Measurements from ENCODE around the gene PPM1L.

The PPM1L gene

GRCh38 chr3:160768918-160769317 is 12.9 kb downstream of the PPM1L start:
- WGBS, result 86% methylated on average over 2 of the region's 2 CpGs
- no peak overlapping the region for H3K4ac ChIP-seq (ENCODE audit: low read depth in 1 of 2, low read length in 2 of 2)

DNA sequence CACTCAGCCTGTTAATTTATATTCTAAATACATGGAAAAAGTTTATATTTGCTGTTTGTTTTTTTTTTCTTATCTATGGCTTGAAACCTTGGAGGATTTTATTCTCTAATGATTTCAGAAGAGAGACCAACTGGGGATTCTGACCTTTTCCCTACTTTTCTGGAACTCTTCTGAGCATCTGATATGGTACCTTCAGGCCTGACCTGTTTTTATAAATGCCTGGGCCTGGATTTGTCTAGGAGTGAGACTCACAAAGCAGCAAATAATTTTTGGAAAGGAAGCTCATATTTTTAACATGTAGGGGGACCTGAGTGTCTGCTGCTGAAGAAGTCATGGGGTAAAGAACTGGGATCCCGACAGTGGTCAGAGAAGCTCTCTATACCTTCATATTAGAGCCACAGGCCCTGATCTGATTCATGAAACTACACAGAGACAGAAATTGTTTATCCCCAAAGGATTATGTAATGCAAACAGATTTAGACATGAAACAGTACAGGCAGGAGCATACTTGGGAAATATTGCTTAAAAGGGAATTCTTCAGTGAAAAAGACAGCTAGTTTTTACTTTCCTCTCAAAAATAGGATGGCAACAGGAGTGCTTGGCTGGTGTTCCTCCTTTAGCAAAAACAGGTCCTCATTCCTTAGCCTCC is 15.9 kb downstream of the PPM1L start:
- no peak overlapping the region for H4K91ac ChIP-seq (ENCODE audit: low read length)
- no peak overlapping the region for H3K14ac ChIP-seq (ENCODE audit: low read length in 2 of 2)
- H3K4ac ChIP-seq (ENCODE audit: low read depth in 1 of 2, low read length in 2 of 2), result no peak overlapping the region
- H3K79me1 ChIP-seq (replicated peaks; ENCODE audit: low read length, poor library complexity, severe bottlenecking), result no peaks in the 10 kb centered on the region
- no peak overlapping the region for H2BK5ac ChIP-seq (ENCODE audit: low read depth, low read length, poor library complexity, severe bottlenecking)
- H3K27ac ChIP-seq (ENCODE audit: low read length, poor library complexity, severe bottlenecking), result no peak overlapping the region
- H3K9me3 ChIP-seq (ENCODE audit: control insufficient read depth, low read length), result no peaks in the 10 kb centered on the region
- H3K4me2 ChIP-seq (ENCODE audit: low read length, poor library complexity, severe bottlenecking), result no peak overlapping the region
- H3K4me1 ChIP-seq (ENCODE audit: control insufficient read depth, insufficient read depth, low read depth, low read length), result no peaks in the 10 kb centered on the region
- no peak overlapping the region for H3K18ac ChIP-seq (ENCODE audit: low read depth in 1 of 2, low read length in 2 of 2)
- WGBS, result no CpG with 5 or more reads among the region's 1 CpG
- no peak overlapping the region for H3K4me3 ChIP-seq (ENCODE audit: insufficient read depth in 1 of 2, low read depth in 1 of 2, low read length in 2 of 2)
- no peak overlapping the region for H2AK5ac ChIP-seq (ENCODE audit: low read length, severe bottlenecking)
- no peak overlapping the region for H2BK12ac ChIP-seq (ENCODE audit: low read length in 2 of 2)
- no peak overlapping the region for H3K9ac ChIP-seq (ENCODE audit: low read length)
- H2BK120ac ChIP-seq (ENCODE audit: low read depth, low read length), result no peak overlapping the region
- no peak overlapping the region for H3K23ac ChIP-seq (ENCODE audit: low read length in 2 of 2)
- H2BK15ac ChIP-seq (ENCODE audit: low read depth, poor library complexity, severe bottlenecking), result no peak overlapping the region
- no peaks in the 10 kb centered on the region for H3K27me3 ChIP-seq (ENCODE audit: control insufficient read depth in 1 of 2, insufficient read depth in 1 of 2, low read length in 2 of 2)
- no peak overlapping the region for H2AFZ ChIP-seq (ENCODE audit: low read depth, low read length)
- no peak overlapping the region for H4K8ac ChIP-seq (ENCODE audit: low read length)
- H3K36me3 ChIP-seq (ENCODE audit: control insufficient read depth in 1 of 2, insufficient read depth in 2 of 2, low read depth in 1 of 2, low read length in 2 of 2), result no peaks in the 10 kb centered on the region
- DNase-seq, result peak; percentile 52

More at GRCh38 chr3:160768918-160769317, 12.9 kb downstream of the PPM1L start:
- no peak overlapping the region for H3K14ac ChIP-seq (ENCODE audit: low read length in 2 of 2)
- no peak overlapping the region for H3K27ac ChIP-seq (ENCODE audit: low read length, poor library complexity, severe bottlenecking)
- no peak overlapping the region for H2BK12ac ChIP-seq (ENCODE audit: low read length in 2 of 2)
- no peak overlapping the region for H4K8ac ChIP-seq (ENCODE audit: low read length)
- H3K9ac ChIP-seq (ENCODE audit: low read length), result no peak overlapping the region
- no peak overlapping the region for H2BK15ac ChIP-seq (ENCODE audit: low read depth, poor library complexity, severe bottlenecking)
- H2BK5ac ChIP-seq (ENCODE audit: low read depth, low read length, poor library complexity, severe bottlenecking), result no peak overlapping the region
- H3K4me3 ChIP-seq (ENCODE audit: insufficient read depth in 1 of 2, low read depth in 1 of 2, low read length in 2 of 2), result no peak overlapping the region
- H3K4me2 ChIP-seq (ENCODE audit: low read length, poor library complexity, severe bottlenecking), result no peak overlapping the region
- H2BK120ac ChIP-seq (ENCODE audit: low read depth, low read length), result no peak overlapping the region
- H3K18ac ChIP-seq (ENCODE audit: low read depth in 1 of 2, low read length in 2 of 2), result no peak overlapping the region
- H3K27me3 ChIP-seq (ENCODE audit: control insufficient read depth in 1 of 2, insufficient read depth in 1 of 2, low read length in 2 of 2), result no peaks in the 10 kb centered on the region
- H4K91ac ChIP-seq (ENCODE audit: low read length), result no peak overlapping the region
- no peak overlapping the region for H2AFZ ChIP-seq (ENCODE audit: low read depth, low read length)
- H2AK5ac ChIP-seq (ENCODE audit: low read length, severe bottlenecking), result no peak overlapping the region
- H3K36me3 ChIP-seq (ENCODE audit: control insufficient read depth in 1 of 2, insufficient read depth in 2 of 2, low read depth in 1 of 2, low read length in 2 of 2), result no peaks in the 10 kb centered on the region
- no peak overlapping the region for H3K23ac ChIP-seq (ENCODE audit: low read length in 2 of 2)
- H3K4me1 ChIP-seq (ENCODE audit: control insufficient read depth, insufficient read depth, low read depth, low read length), result no peaks in the 10 kb centered on the region
- H3K9me3 ChIP-seq (ENCODE audit: control insufficient read depth, low read length), result no peaks in the 10 kb centered on the region
- no peaks in the 10 kb centered on the region for H3K79me1 ChIP-seq (replicated peaks; ENCODE audit: low read length, poor library complexity, severe bottlenecking)
- no peak for DNase-seq

- H3K4me2 ChIP-seq (ENCODE audit: low read length, poor library complexity, severe bottlenecking), result no peak overlapping the region
- no peak overlapping the region for H2BK120ac ChIP-seq (ENCODE audit: low read depth, low read length)
- H2BK15ac ChIP-seq (ENCODE audit: low read depth, poor library complexity, severe bottlenecking), result no peak overlapping the region
- no peak overlapping the region for H3K4me3 ChIP-seq (ENCODE audit: insufficient read depth in 1 of 2, low read depth in 1 of 2, low read length in 2 of 2)
- no peaks in the 10 kb centered on the region for H3K79me1 ChIP-seq (replicated peaks; ENCODE audit: low read length, poor library complexity, severe bottlenecking)
- H3K36me3 ChIP-seq (ENCODE audit: control insufficient read depth in 1 of 2, insufficient read depth in 2 of 2, low read depth in 1 of 2, low read length in 2 of 2), result no peaks in the 10 kb centered on the region
- no peaks in the 10 kb centered on the region for H3K27me3 ChIP-seq (ENCODE audit: control insufficient read depth in 1 of 2, insufficient read depth in 1 of 2, low read length in 2 of 2)
- H3K4me1 ChIP-seq (ENCODE audit: control insufficient read depth, insufficient read depth, low read depth, low read length), result no peaks in the 10 kb centered on the region
- no peak overlapping the region for H2AK5ac ChIP-seq (ENCODE audit: low read length, severe bottlenecking)
- no peak overlapping the region for H2BK12ac ChIP-seq (ENCODE audit: low read length in 2 of 2)
- no peak overlapping the region for H3K4ac ChIP-seq (ENCODE audit: low read depth in 1 of 2, low read length in 2 of 2)
- no peak overlapping the region for H3K18ac ChIP-seq (ENCODE audit: low read depth in 1 of 2, low read length in 2 of 2)
- H2BK5ac ChIP-seq (ENCODE audit: low read depth, low read length, poor library complexity, severe bottlenecking), result no peak overlapping the region
- no peak overlapping the region for H2AFZ ChIP-seq (ENCODE audit: low read depth, low read length)
- H3K9ac ChIP-seq (ENCODE audit: low read length), result no peak overlapping the region
- H3K23ac ChIP-seq (ENCODE audit: low read length in 2 of 2), result no peak overlapping the region
- H4K91ac ChIP-seq (ENCODE audit: low read length), result no peak overlapping the region
- H3K9me3 ChIP-seq (ENCODE audit: control insufficient read depth, low read length), result no peaks in the 10 kb centered on the region
- H3K14ac ChIP-seq (ENCODE audit: low read length in 2 of 2), result no peak overlapping the region
- DNase-seq, result no peak
- H3K27ac ChIP-seq (ENCODE audit: low read length, poor library complexity, severe bottlenecking), result no peak overlapping the region
- H4K8ac ChIP-seq (ENCODE audit: low read length), result no peak overlapping the region
These were observed 17.7 kb downstream of the PPM1L start for GRCh38 chr3:160773722-160774121.

GRCh38 chr3:160774172-160774571 is 18.1 kb downstream of the PPM1L start:
- Histone ChIP-seq H2BK5ac (ENCODE audit: low read depth, low read length, poor library complexity, severe bottlenecking) (no peak overlapping the region), H3K27me3 (ENCODE audit: control insufficient read depth in 1 of 2, insufficient read depth in 1 of 2, low read length in 2 of 2) (no peaks in the 10 kb centered on the region), H3K4me1 (ENCODE audit: control insufficient read depth, insufficient read depth, low read depth, low read length) (no peaks in the 10 kb centered on the region), H2BK12ac (ENCODE audit: low read length in 2 of 2) (no peak overlapping the region), H3K9ac (ENCODE audit: low read length) (no peak overlapping the region), H4K91ac (ENCODE audit: low read length) (no peak overlapping the region), H4K8ac (ENCODE audit: low read length) (no peak overlapping the region), H3K23ac (ENCODE audit: low read length in 2 of 2) (no peak overlapping the region), H2BK120ac (ENCODE audit: low read depth, low read length) (no peak overlapping the region), H3K79me1 (replicated peaks; ENCODE audit: low read length, poor library complexity, severe bottlenecking) (no peaks in the 10 kb centered on the region), H3K9me3 (ENCODE audit: control insufficient read depth, low read length) (no peaks in the 10 kb centered on the region), H3K4ac (ENCODE audit: low read depth in 1 of 2, low read length in 2 of 2) (no peak overlapping the region), H3K4me3 (ENCODE audit: insufficient read depth in 1 of 2, low read depth in 1 of 2, low read length in 2 of 2) (no peak overlapping the region), H3K14ac (ENCODE audit: low read length in 2 of 2) (no peak overlapping the region), H2AFZ (ENCODE audit: low read depth, low read length) (no peak overlapping the region), H3K4me2 (ENCODE audit: low read length, poor library complexity, severe bottlenecking) (no peak overlapping the region), H3K18ac (ENCODE audit: low read depth in 1 of 2, low read length in 2 of 2) (no peak overlapping the region), H3K27ac (ENCODE audit: low read length, poor library complexity, severe bottlenecking) (no peak overlapping the region), H2AK5ac (ENCODE audit: low read length, severe bottlenecking) (no peak overlapping the region), H3K36me3 (ENCODE audit: control insufficient read depth in 1 of 2, insufficient read depth in 2 of 2, low read depth in 1 of 2, low read length in 2 of 2) (no peaks in the 10 kb centered on the region), H2BK15ac (ENCODE audit: low read depth, poor library complexity, severe bottlenecking) (no peak overlapping the region)
- no peak for DNase-seq
- 86% methylated on average over 2 of the region's 3 CpGs for WGBS

Measured in mesenchymal stem cell (in vitro differentiated cells and primary cell).